ENCODE measurements around the gene ZCCHC7. TPM values are rescaled to one million over a fixed set of nuclear protein-coding genes. Genes with fewer than 3 reads are reported as not detected.

Gene ZCCHC7
- total and polyA plus RNA-seq, 9 of the 15 experiments (the other 6 are each of a cell fraction or from before 2014, with no cell fraction given): 34.1 to 68.9 (median 48.8) TPM

DNA sequence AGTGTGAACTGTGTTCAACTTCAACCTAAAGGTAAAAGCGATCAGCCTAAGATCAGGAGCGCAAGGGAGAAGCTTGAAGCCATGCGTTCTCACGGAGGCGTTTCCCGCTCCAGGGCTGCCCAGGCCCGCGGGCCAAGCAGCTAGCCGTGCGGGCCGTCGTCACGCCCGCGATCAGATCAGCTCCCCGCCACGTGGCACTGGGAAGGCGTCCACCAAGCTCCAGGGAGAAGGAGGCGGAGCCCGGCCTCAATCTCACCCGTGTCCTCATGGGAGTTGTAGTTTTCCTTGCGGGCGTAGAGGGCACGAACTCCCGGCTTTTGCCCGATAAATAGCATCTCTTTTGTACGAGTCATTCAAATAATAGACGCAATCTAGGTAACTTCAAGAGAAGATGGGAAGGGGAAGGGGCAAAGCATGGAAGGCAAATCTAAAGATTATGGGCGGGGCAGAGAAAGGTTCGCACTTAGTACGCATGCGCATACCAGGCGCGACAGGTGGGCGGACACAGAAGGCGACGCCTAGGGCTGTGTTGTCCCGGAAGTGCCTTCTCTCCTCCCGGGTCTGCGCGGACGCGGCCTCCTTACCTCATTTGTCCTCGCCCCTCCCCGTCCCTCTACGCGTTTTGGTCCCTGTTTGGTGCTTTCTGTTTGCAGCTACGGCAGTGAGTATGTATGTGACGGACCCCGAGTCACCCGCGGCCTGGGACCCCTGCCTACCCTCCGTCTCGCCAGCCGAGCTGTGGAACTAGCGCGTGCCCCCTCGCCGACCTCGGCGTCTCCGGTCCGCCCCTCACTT lies 40.8 kb upstream of the ZCCHC7 start (continued):
- TF ChIP-seq PHB2 (IDR thresholded peaks at IDR 0.05; ENCODE audit: low read depth) (no peak), TEAD4 (IDR thresholded peaks at IDR 0.05; ENCODE audit: low read length) (peak; percentile 56), TEAD4 (CRISPR knock-in tag; IDR thresholded peaks at IDR 0.05; ENCODE audit: borderline replicate concordance) (no peak), TEAD1 (CRISPR knock-in tag; IDR thresholded peaks at IDR 0.05) (peak in 1 of 2 experiments; percentile 70; a peak in 1 of 4 replicates), TFAM (CRISPR knock-in tag; conservative IDR thresholded peaks at IDR 0.05) (no peak), THRAP3 (IDR thresholded peaks at IDR 0.05; ENCODE audit: borderline replicate concordance) (no peak), ZNF436 (CRISPR knock-in tag; IDR thresholded peaks at IDR 0.05) (no peak), ZNF431 (CRISPR knock-in tag; IDR thresholded peaks at IDR 0.05) (peak; percentile 73; the same call in 1 of the 2 replicates), SMARCC2 (IDR thresholded peaks at IDR 0.05; ENCODE audit: low read depth) (no peak), PHF8 (IDR thresholded peaks at IDR 0.05; ENCODE audit: borderline replicate concordance, low read length) (peak; percentile 65; the same call in 1 of the 2 replicates)
- TF ChIP-seq, protein P1, sequence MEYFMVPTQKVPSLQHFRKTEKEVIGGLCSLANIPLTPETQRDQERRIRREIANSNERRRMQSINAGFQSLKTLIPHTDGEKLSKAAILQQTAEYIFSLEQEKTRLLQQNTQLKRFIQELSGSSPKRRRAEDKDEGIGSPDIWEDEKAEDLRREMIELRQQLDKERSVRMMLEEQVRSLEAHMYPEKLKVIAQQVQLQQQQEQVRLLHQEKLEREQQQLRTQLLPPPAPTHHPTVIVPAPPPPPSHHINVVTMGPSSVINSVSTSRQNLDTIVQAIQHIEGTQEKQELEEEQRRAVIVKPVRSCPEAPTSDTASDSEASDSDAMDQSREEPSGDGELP (CRISPR knock-in tag; IDR thresholded peaks at IDR 0.05; ENCODE audit: borderline replicate concordance): peak; percentile 85
- TF ChIP-seq, protein P2, sequence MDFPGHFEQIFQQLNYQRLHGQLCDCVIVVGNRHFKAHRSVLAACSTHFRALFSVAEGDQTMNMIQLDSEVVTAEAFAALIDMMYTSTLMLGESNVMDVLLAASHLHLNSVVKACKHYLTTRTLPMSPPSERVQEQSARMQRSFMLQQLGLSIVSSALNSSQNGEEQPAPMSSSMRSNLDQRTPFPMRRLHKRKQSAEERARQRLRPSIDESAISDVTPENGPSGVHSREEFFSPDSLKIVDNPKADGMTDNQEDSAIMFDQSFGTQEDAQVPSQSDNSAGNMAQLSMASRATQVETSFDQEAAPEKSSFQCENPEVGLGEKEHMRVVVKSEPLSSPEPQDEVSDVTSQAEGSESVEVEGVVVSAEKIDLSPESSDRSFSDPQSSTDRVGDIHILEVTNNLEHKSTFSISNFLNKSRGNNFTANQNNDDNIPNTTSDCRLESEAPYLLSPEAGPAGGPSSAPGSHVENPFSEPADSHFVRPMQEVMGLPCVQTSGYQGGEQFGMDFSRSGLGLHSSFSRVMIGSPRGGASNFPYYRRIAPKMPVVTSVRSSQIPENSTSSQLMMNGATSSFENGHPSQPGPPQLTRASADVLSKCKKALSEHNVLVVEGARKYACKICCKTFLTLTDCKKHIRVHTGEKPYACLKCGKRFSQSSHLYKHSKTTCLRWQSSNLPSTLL (IDR thresholded peaks at IDR 0.05): no peak
- TF ChIP-seq, protein P3, sequence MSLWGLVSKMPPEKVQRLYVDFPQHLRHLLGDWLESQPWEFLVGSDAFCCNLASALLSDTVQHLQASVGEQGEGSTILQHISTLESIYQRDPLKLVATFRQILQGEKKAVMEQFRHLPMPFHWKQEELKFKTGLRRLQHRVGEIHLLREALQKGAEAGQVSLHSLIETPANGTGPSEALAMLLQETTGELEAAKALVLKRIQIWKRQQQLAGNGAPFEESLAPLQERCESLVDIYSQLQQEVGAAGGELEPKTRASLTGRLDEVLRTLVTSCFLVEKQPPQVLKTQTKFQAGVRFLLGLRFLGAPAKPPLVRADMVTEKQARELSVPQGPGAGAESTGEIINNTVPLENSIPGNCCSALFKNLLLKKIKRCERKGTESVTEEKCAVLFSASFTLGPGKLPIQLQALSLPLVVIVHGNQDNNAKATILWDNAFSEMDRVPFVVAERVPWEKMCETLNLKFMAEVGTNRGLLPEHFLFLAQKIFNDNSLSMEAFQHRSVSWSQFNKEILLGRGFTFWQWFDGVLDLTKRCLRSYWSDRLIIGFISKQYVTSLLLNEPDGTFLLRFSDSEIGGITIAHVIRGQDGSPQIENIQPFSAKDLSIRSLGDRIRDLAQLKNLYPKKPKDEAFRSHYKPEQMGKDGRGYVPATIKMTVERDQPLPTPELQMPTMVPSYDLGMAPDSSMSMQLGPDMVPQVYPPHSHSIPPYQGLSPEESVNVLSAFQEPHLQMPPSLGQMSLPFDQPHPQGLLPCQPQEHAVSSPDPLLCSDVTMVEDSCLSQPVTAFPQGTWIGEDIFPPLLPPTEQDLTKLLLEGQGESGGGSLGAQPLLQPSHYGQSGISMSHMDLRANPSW (CRISPR knock-in tag; IDR thresholded peaks at IDR 0.05): no peak
- TF ChIP-seq, protein P4, sequence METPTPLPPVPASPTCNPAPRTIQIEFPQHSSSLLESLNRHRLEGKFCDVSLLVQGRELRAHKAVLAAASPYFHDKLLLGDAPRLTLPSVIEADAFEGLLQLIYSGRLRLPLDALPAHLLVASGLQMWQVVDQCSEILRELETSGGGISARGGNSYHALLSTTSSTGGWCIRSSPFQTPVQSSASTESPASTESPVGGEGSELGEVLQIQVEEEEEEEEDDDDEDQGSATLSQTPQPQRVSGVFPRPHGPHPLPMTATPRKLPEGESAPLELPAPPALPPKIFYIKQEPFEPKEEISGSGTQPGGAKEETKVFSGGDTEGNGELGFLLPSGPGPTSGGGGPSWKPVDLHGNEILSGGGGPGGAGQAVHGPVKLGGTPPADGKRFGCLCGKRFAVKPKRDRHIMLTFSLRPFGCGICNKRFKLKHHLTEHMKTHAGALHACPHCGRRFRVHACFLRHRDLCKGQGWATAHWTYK (CRISPR knock-in tag; IDR thresholded peaks at IDR 0.05): 0 out of 2 replicates have a peak, but pooled peaks have one; percentile 28
- TF ChIP-seq, protein P5, sequence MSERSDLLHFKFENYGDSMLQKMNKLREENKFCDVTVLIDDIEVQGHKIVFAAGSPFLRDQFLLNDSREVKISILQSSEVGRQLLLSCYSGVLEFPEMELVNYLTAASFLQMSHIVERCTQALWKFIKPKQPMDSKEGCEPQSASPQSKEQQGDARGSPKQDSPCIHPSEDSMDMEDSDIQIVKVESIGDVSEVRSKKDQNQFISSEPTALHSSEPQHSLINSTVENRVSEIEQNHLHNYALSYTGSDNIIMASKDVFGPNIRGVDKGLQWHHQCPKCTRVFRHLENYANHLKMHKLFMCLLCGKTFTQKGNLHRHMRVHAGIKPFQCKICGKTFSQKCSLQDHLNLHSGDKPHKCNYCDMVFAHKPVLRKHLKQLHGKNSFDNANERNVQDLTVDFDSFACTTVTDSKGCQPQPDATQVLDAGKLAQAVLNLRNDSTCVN (CRISPR knock-in tag; IDR thresholded peaks at IDR 0.05): no peak
- TF ChIP-seq, protein P6, sequence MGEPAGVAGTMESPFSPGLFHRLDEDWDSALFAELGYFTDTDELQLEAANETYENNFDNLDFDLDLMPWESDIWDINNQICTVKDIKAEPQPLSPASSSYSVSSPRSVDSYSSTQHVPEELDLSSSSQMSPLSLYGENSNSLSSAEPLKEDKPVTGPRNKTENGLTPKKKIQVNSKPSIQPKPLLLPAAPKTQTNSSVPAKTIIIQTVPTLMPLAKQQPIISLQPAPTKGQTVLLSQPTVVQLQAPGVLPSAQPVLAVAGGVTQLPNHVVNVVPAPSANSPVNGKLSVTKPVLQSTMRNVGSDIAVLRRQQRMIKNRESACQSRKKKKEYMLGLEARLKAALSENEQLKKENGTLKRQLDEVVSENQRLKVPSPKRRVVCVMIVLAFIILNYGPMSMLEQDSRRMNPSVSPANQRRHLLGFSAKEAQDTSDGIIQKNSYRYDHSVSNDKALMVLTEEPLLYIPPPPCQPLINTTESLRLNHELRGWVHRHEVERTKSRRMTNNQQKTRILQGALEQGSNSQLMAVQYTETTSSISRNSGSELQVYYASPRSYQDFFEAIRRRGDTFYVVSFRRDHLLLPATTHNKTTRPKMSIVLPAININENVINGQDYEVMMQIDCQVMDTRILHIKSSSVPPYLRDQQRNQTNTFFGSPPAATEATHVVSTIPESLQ (CRISPR knock-in tag; IDR thresholded peaks at IDR 0.05): peak; percentile 85; the same call in 1 of the 2 replicates
